Osteocyte (in vitro differentiated cells): Measurements from ENCODE around the gene ENOSF1. TPM values are rescaled to one million over a fixed set of nuclear protein-coding genes. Genes with fewer than 3 reads are reported as not detected.
"Not testable (repeated sequence)": the region's sequence is repeated elsewhere in the genome, so short reads cannot be mapped to it uniquely, and the experiment has no call there.

Experiments used
- DNase-seq: peaks from one replicate; pipeline ENCODE4 v3.0.0; 2021; ENCODE audit warnings: mixed read lengths; ENCODE audit not compliant: unreplicated experiment; ENCODE audit errors: extremely low spot score
- H3K27ac Mint-ChIP-seq: one replicate; pipeline ENCODE4 v1.8.0; 2021; ENCODE audit warnings: mild to moderate bottlenecking, mixed read lengths; ENCODE audit not compliant: unreplicated experiment
- H3K27me3 Mint-ChIP-seq: one replicate; pipeline ENCODE4 v1.8.0; 2021; ENCODE audit warnings: mixed read lengths; ENCODE audit not compliant: unreplicated experiment
- H3K36me3 Mint-ChIP-seq: one replicate; pipeline ENCODE4 v1.8.0; 2021; ENCODE audit warnings: mixed read lengths; ENCODE audit not compliant: unreplicated experiment
- H3K4me1 Mint-ChIP-seq: one replicate; pipeline ENCODE4 v1.8.0; 2021; ENCODE audit warnings: mixed read lengths; ENCODE audit not compliant: unreplicated experiment
- H3K4me3 Mint-ChIP-seq: one replicate; pipeline ENCODE4 v1.8.0; 2021; ENCODE audit warnings: mild to moderate bottlenecking, moderate library complexity, mixed read lengths; ENCODE audit not compliant: unreplicated experiment
- H3K9me3 Mint-ChIP-seq: one replicate; pipeline ENCODE4 v1.8.0; 2021; ENCODE audit warnings: mixed read lengths; ENCODE audit not compliant: unreplicated experiment
- CTCF ChIP-seq: fragments of 200-600 bp; sonication (generic); IDR thresholded peaks from 2 replicates; pipeline ENCODE4 v1.5.0; 2021; ENCODE audit warnings: antibody characterized with exemption, mild to moderate bottlenecking, moderate library complexity
- total RNA-seq: library from RNA; stranded (reverse); gene quantifications from 2 replicates; pipeline ENCODE4 v1.2.1, GENCODE V29; 2021

The ENOSF1 gene
- total RNA-seq, 1 donor from 2014 or later: 22.3 TPM

DNA sequence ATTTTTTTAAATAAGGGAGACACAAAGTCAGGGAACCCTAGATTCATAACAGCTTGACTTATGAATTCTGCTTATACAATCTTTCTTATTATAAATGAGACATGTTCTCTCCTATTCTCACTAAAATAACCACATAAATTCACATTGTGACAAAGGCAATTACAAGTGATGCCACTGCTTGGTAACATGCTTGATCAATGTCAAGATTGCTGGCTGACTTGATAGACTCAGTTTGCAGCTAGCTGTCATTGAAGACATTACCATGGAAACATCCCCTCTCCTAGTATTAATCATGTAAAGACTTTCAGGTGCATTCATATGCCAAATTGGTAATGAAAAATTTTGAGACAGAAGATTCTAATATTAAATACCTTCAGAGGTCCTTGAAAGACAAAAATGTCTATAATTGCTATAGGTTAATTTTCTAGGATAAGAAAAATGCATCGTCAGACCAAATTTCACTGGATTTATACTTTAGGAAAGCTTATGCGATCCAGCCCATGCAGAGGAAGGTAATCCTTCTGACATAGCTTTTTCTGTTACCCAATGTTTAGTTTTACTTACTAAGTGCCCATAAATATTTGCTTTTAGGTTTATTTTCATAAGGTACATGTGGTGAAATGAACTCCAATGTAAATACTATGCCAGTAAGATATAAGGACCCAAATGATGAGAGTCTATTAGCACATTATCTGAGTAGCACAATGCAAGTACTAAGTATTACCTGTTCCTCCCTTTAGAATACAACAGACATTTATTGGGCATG is 32.6 kb upstream of the ENOSF1 start:
- Mint-ChIP-seq H3K36me3 (peaks cover 20% of the 10 kb centered on the region), H3K4me3 (no peak overlapping the region), H3K9me3 (no peaks in the 10 kb centered on the region), H3K27ac (no peak overlapping the region), H3K27me3 (no peaks in the 10 kb centered on the region), H3K4me1 (no peaks in the 10 kb centered on the region)
- no peak for DNase-seq
- TF ChIP-seq CTCF: no peak

- peaks cover 27% of the 10 kb centered on the region for H3K36me3 Mint-ChIP-seq
- TF ChIP-seq CTCF: peak; percentile 76
- H3K4me3 Mint-ChIP-seq: no peak overlapping the region
- no peaks in the 10 kb centered on the region for H3K9me3 Mint-ChIP-seq
- no peaks in the 10 kb centered on the region for H3K27me3 Mint-ChIP-seq
- no peak for DNase-seq
- no peak overlapping the region for H3K27ac Mint-ChIP-seq
- H3K4me1 Mint-ChIP-seq: no peaks in the 10 kb centered on the region
Measured at GRCh38 chr18:741931-742512, 29.6 kb upstream of the ENOSF1 start.

DNA sequence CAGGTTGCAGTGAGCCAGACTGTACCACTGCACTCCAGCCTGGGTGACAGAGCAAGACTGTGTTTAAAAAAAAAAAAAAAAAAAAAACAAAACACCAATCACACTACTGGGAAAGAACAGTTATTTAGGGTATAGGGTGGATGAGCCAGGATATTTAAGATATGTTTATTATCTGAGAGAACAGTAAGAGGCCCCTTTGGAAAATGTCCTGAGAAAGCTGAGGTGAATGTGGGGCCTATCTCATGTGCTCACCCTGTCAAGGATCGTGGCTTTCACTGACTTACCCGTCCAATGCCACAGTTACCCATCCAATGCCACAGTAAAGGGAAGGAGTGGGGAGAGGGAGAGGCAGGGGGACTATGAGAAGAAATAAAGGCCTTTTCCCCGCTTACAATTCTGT is 19.9 kb upstream of the ENOSF1 start:
- H3K36me3 Mint-ChIP-seq: peaks cover 31% of the 10 kb centered on the region
- H3K4me1 Mint-ChIP-seq: no peaks in the 10 kb centered on the region
- no peaks in the 10 kb centered on the region for H3K27me3 Mint-ChIP-seq
- no peak for DNase-seq
- H3K27ac Mint-ChIP-seq: no peak overlapping the region
- TF ChIP-seq CTCF: no peak
- H3K4me3 Mint-ChIP-seq: no peak overlapping the region
- H3K9me3 Mint-ChIP-seq: no peaks in the 10 kb centered on the region

- H3K4me1 Mint-ChIP-seq: no peaks in the 10 kb centered on the region
- TF ChIP-seq CTCF: no peak
- no peak overlapping the region for H3K4me3 Mint-ChIP-seq
- peaks cover 28% of the 10 kb centered on the region for H3K36me3 Mint-ChIP-seq
- H3K9me3 Mint-ChIP-seq: no peaks in the 10 kb centered on the region
- no peaks in the 10 kb centered on the region for H3K27me3 Mint-ChIP-seq
- H3K27ac Mint-ChIP-seq: no peak overlapping the region
- no peak for DNase-seq
Measured at GRCh38 chr18:731185-731584, 18.8 kb upstream of the ENOSF1 start.

DNA sequence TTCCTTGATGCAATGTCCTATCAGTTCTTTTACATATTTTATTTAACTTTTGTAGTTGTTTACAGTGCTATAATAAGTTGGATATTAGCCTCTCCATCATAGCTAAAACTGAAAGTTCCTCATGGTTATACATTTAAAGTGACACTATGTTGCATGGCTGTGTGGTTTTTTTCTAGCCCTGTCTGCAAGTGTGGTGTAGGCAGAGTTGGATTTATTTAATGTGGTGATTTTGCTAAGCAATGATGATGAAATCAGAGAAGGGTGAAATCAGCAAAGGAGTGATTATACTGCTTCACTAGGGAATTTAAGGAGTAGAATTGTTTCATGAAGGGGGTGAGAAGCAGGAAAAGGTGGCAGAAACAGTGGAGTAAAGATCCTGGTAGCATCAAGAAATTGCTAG is 18.3 kb upstream of the ENOSF1 start:
- Mint-ChIP-seq H3K27me3 (no peaks in the 10 kb centered on the region), H3K36me3 (peaks cover 28% of the 10 kb centered on the region), H3K4me1 (no peaks in the 10 kb centered on the region), H3K27ac (no peak overlapping the region), H3K9me3 (no peaks in the 10 kb centered on the region), H3K4me3 (no peak overlapping the region)
- no peak for DNase-seq
- no peak for TF ChIP-seq CTCF

GRCh38 chr18:730120-730519 is 17.7 kb upstream of the ENOSF1 start:
- not testable (repeated sequence) for H3K9me3 Mint-ChIP-seq, H3K4me3 Mint-ChIP-seq, H3K27ac Mint-ChIP-seq, H3K27me3 Mint-ChIP-seq, DNase-seq, H3K4me1 Mint-ChIP-seq
- H3K36me3 Mint-ChIP-seq: peaks cover 27% of the 10 kb centered on the region
